Measurements from ENCODE around the gene SMIM7. TPM values are rescaled to one million over a fixed set of nuclear protein-coding genes. Genes with fewer than 3 reads are reported as not detected.

Gene SMIM7
- total RNA-seq, 6 experiments from 2014 or later, result 34.7 to 76.5 (median 41.2) TPM

- no peak for DNase-seq
- Histone ChIP-seq H3K36me3 (peaks cover 0 to 57% (median 25%) of the 10 kb centered on the region in 4 donors), H3K27me3 (no peaks in the 10 kb centered on the region), H3K27ac (no peak overlapping the region), H3K9me3 (no peaks in the 10 kb centered on the region), H3K4me1 (no peaks in the 10 kb centered on the region), H3K4me3 (no peak overlapping the region)
- intact Hi-C loops (cut with DNase I), result no loop called here
- no peak for TF ChIP-seq CTCF (IDR thresholded peaks at IDR 0.05)
- TF ChIP-seq POLR2A (IDR thresholded peaks at IDR 0.05), result no peak
- WGBS (ENCODE audit: insufficient coverage, low coverage, low lambda C conversion rate, missing lambda C conversion rate), result 93% methylated on average over 7 of the region's 10 CpGs
- no peak for ATAC-seq
Observed at GRCh38 chr19:16641695-16642094, 18.2 kb downstream of the SMIM7 start.

GRCh38 chr19:16640951-16641350 lies 19.0 kb downstream of the SMIM7 start:
- no peaks in the 10 kb centered on the region for H3K27me3 ChIP-seq
- DNase-seq (no peak), ATAC-seq (no peak)
- WGBS (ENCODE audit: insufficient coverage, low coverage, low lambda C conversion rate, missing lambda C conversion rate), result 100% methylated on average over 1 of the region's 1 CpG
- no peaks in the 10 kb centered on the region for H3K9me3 ChIP-seq
- no peak overlapping the region for H3K27ac ChIP-seq
- H3K4me3 ChIP-seq, result no peak overlapping the region
- H3K36me3 ChIP-seq, result peaks cover 0 to 50% (median 21%) of the 10 kb centered on the region in 4 donors
- no peak for TF ChIP-seq CTCF (IDR thresholded peaks at IDR 0.05)
- TF ChIP-seq POLR2A (IDR thresholded peaks at IDR 0.05), result no peak
- no peaks in the 10 kb centered on the region for H3K4me1 ChIP-seq
- intact Hi-C loops (cut with DNase I), result no loop called here

- intact Hi-C loops (cut with DNase I), result no loop called here
- Histone ChIP-seq H3K27me3 (no peaks in the 10 kb centered on the region), H3K9me3 (no peaks in the 10 kb centered on the region), H3K4me3 (no peak overlapping the region), H3K36me3 (peaks cover 0 to 34% (median 13%) of the 10 kb centered on the region in 4 donors), H3K4me1 (no peaks in the 10 kb centered on the region), H3K27ac (no peak overlapping the region)
- ATAC-seq (no peak), DNase-seq (no peak)
- WGBS (ENCODE audit: insufficient coverage, low coverage, low lambda C conversion rate, missing lambda C conversion rate), result 100% methylated on average over 1 of the region's 1 CpG
- TF ChIP-seq POLR2A (IDR thresholded peaks at IDR 0.05) (no peak), CTCF (IDR thresholded peaks at IDR 0.05) (no peak)
Observed at GRCh38 chr19:16638666-16639065, 21.3 kb downstream of the SMIM7 start.

GRCh38 chr19:16637535-16637934 lies 22.4 kb downstream of the SMIM7 start:
- peaks cover 0 to 26% (median 8%) of the 10 kb centered on the region in 4 donors for H3K36me3 ChIP-seq
- TF ChIP-seq CTCF (IDR thresholded peaks at IDR 0.05) (no peak), POLR2A (IDR thresholded peaks at IDR 0.05) (no peak)

GRCh38 chr19:16631465-16631864 lies 28.5 kb downstream of the SMIM7 start:
- no peak overlapping the region for H3K27ac ChIP-seq
- 67% methylated on average over 2 of the region's 6 CpGs for WGBS (ENCODE audit: insufficient coverage, low coverage, low lambda C conversion rate, missing lambda C conversion rate)
- intact Hi-C loops (cut with DNase I), result no loop called here

More at GRCh38 chr19:16637535-16637934, 22.4 kb downstream of the SMIM7 start:
- H3K27me3 ChIP-seq, result no peaks in the 10 kb centered on the region
- no peak for DNase-seq
- no peak overlapping the region for H3K27ac ChIP-seq
- no peak overlapping the region for H3K4me3 ChIP-seq
- peak in 1 of 4 donors; percentile 81 for ATAC-seq
- intact Hi-C loops (cut with DNase I), result no loop called here
- H3K4me1 ChIP-seq, result peaks cover 0 to 3% (median 0%) of the 10 kb centered on the region in 4 donors
- H3K9me3 ChIP-seq, result no peaks in the 10 kb centered on the region

More at GRCh38 chr19:16631465-16631864, 28.5 kb downstream of the SMIM7 start:
- Histone ChIP-seq H3K27me3 (no peaks in the 10 kb centered on the region), H3K4me1 (peaks cover 0 to 24% (median 7%) of the 10 kb centered on the region in 4 donors), H3K4me3 (no peak overlapping the region), H3K36me3 (peaks cover 0 to 5% (median 0%) of the 10 kb centered on the region in 4 donors), H3K9me3 (no peaks in the 10 kb centered on the region)
- no peak for TF ChIP-seq CTCF (IDR thresholded peaks at IDR 0.05)
- TF ChIP-seq POLR2A (IDR thresholded peaks at IDR 0.05), result no peak
- ATAC-seq, result no peak
- DNase-seq, result no peak
